ENCODE data around the gene SPPL3.

SPPL3 gene

DNA sequence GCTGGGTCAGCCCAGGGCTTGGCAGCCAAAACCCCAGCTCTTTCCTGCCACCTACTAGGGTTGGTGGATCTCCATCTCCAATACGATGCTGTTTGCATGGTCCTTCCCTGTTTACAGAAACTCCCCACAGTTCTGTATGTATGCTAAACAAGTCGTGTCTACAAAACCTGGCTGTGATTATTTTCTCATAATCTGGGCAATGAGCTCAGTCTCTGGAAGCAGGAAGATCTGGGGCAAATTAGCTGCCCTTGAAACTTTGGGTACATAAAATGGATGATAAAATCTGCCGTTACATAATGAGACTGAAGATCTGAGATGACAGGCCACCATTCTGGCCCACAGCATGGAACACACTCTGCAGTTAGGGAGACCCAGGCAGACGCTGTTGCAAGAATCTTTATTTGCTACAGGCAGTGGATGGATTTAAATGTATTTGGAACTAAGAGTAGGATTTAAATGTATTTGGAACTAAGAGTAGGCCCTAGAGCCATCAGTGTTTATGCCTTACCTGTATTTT lies 146.9 kb downstream of the SPPL3 start:
- Histone ChIP-seq H3K27me3 (ENCODE audit: insufficient read depth, low read length) (no peaks in the 10 kb centered on the region), H3K36me3 (ENCODE audit: insufficient read depth, low read length) (peaks cover 7% of the 10 kb centered on the region; the same call in 1 of the 2 replicates), H3K9me3 (ENCODE audit: insufficient read depth, low read depth, low read length) (no peaks in the 10 kb centered on the region), H3K9ac (ENCODE audit: low read depth, low read length) (no peak overlapping the region), H3K4me3 (ENCODE audit: low read length) (no peak overlapping the region), H3K27ac (ENCODE audit: low read depth, low read length) (no peak overlapping the region), H3K4me1 (ENCODE audit: insufficient read depth, low read length) (peaks cover 14% of the 10 kb centered on the region)
- 89% methylated on average over 4 of the region's 4 CpGs for WGBS

GRCh38 chr12:120755269-120755668 lies 148.9 kb downstream of the SPPL3 start:
- H3K4me3 ChIP-seq (ENCODE audit: low read length), result no peak overlapping the region

DNA sequence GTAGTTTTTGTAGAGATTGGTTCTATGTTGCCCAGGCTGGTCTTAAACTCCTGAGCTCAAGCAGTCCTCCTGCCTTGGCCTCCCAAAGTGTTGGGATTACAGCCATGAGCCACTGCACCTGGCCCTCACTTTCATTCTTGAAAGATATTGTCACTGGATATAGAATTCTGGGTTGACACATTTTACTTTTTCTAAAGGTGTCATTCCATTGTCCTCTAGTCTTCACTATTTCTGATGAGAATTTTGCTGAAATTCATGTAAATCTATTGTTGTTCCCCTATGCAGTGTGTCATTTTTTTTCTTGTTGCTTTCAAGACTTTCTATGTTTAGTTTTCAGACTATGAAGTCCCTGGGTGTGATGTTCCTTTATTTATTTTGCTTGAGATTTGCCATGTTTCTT lies 149.4 kb downstream of the SPPL3 start:
- Histone ChIP-seq H3K9me3 (ENCODE audit: insufficient read depth, low read depth, low read length) (no peaks in the 10 kb centered on the region), H3K4me3 (ENCODE audit: low read length) (no peak overlapping the region), H3K4me1 (ENCODE audit: insufficient read depth, low read length) (peaks cover 12% of the 10 kb centered on the region), H3K36me3 (ENCODE audit: insufficient read depth, low read length) (no peaks in the 10 kb centered on the region), H3K27me3 (ENCODE audit: insufficient read depth, low read length) (no peaks in the 10 kb centered on the region), H3K27ac (ENCODE audit: low read depth, low read length) (no peak overlapping the region), H3K9ac (ENCODE audit: low read depth, low read length) (no peak overlapping the region)

More at GRCh38 chr12:120755269-120755668, 148.9 kb downstream of the SPPL3 start:
- Histone ChIP-seq H3K27me3 (ENCODE audit: insufficient read depth, low read length) (no peaks in the 10 kb centered on the region), H3K9me3 (ENCODE audit: insufficient read depth, low read depth, low read length) (no peaks in the 10 kb centered on the region), H3K4me1 (ENCODE audit: insufficient read depth, low read length) (peaks cover 14% of the 10 kb centered on the region), H3K27ac (ENCODE audit: low read depth, low read length) (no peak overlapping the region), H3K36me3 (ENCODE audit: insufficient read depth, low read length) (no peaks in the 10 kb centered on the region), H3K9ac (ENCODE audit: low read depth, low read length) (no peak overlapping the region)

DNA sequence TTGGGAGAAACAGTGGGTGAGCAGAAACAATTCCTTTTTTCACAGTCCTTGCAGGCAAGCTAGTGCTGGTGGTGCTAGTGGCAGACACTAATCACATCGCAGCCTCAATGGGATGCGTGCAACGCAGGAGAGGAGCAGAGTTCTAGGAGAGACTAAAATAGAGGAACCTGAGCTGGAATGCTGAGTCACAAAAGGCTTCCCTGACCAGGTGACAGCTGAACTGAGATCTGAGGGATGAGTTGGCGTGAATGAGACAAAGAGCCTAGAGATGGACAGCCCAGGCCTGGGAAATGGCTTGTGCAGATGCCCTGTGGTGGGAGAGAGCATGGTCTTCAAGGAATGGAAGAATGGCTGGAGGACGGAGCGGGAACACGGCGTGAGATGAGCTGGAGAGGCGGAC lies 152.8 kb downstream of the SPPL3 start:
- H3K27ac ChIP-seq (ENCODE audit: low read depth, low read length), result no peak overlapping the region
- WGBS, result 95% methylated on average over 9 of the region's 9 CpGs
- H3K36me3 ChIP-seq (ENCODE audit: insufficient read depth, low read length), result no peaks in the 10 kb centered on the region
- H3K27me3 ChIP-seq (ENCODE audit: insufficient read depth, low read length), result no peaks in the 10 kb centered on the region
- H3K4me3 ChIP-seq (ENCODE audit: low read length), result no peak overlapping the region
- no peaks in the 10 kb centered on the region for H3K9me3 ChIP-seq (ENCODE audit: insufficient read depth, low read depth, low read length)
- H3K9ac ChIP-seq (ENCODE audit: low read depth, low read length), result no peak overlapping the region
- H3K4me1 ChIP-seq (ENCODE audit: insufficient read depth, low read length), result no peaks in the 10 kb centered on the region

DNA sequence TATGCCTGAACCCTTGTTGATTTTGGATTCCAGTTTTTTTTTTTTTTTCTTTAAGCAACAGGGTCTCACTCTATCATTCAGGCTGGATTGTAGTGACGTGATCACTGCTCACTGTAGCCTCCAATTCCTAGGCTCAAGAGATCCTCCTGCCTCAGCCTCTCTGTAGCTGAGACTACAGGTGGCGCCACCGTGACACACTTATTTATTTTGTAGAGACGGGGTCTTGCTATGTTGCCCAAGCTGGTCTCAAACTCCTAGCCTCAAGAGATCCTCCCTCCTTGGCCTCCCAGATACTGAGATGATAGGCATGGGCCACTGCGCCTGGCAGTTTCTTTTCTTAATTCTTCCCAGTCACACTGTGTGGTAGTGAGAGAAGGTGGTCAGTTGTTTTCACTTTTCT lies 153.4 kb downstream of the SPPL3 start:
- WGBS, result 95% methylated on average over 4 of the region's 5 CpGs

DNA sequence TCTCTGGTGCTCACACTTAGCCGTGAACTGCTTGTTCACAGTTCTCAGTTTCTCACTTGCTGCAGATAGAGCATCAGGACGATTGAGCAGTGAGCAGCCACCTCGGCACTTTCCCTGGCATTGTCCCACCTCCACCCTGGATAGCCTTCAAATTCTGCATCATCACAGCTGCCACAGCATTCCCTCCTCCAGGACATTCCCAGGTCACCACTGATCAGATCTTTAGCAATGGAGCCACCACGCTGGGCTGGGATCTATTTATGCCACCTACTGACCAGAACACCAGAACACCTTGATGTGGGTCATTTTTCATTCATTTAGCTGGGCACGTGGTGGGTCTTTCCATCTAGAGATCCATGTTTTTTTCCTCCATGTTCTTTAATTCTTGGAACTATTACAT lies 154.9 kb downstream of the SPPL3 start:
- no peak overlapping the region for H3K9ac ChIP-seq (ENCODE audit: low read depth, low read length)
- no peaks in the 10 kb centered on the region for H3K9me3 ChIP-seq (ENCODE audit: insufficient read depth, low read depth, low read length)
- H3K36me3 ChIP-seq (ENCODE audit: insufficient read depth, low read length), result no peaks in the 10 kb centered on the region
- no peak overlapping the region for H3K27ac ChIP-seq (ENCODE audit: low read depth, low read length)
- 88% methylated on average over 5 of the region's 5 CpGs for WGBS
- H3K4me1 ChIP-seq (ENCODE audit: insufficient read depth, low read length), result no peaks in the 10 kb centered on the region
- H3K27me3 ChIP-seq (ENCODE audit: insufficient read depth, low read length), result no peaks in the 10 kb centered on the region
- no peak overlapping the region for H3K4me3 ChIP-seq (ENCODE audit: low read length)

More for the DNA sequence above, 153.4 kb downstream of the SPPL3 start:
- Histone ChIP-seq H3K27ac (ENCODE audit: low read depth, low read length) (no peak overlapping the region), H3K4me1 (ENCODE audit: insufficient read depth, low read length) (no peaks in the 10 kb centered on the region), H3K27me3 (ENCODE audit: insufficient read depth, low read length) (no peaks in the 10 kb centered on the region), H3K9ac (ENCODE audit: low read depth, low read length) (no peak overlapping the region), H3K4me3 (ENCODE audit: low read length) (no peak overlapping the region), H3K9me3 (ENCODE audit: insufficient read depth, low read depth, low read length) (no peaks in the 10 kb centered on the region), H3K36me3 (ENCODE audit: insufficient read depth, low read length) (no peaks in the 10 kb centered on the region)

GRCh38 chr12:120748242-120748641 lies 155.9 kb downstream of the SPPL3 start:
- no peaks in the 10 kb centered on the region for H3K36me3 ChIP-seq (ENCODE audit: insufficient read depth, low read length)
- no peaks in the 10 kb centered on the region for H3K27me3 ChIP-seq (ENCODE audit: insufficient read depth, low read length)
- 96% methylated on average over 7 of the region's 7 CpGs for WGBS
- H3K27ac ChIP-seq (ENCODE audit: low read depth, low read length), result no peak overlapping the region
- no peaks in the 10 kb centered on the region for H3K4me1 ChIP-seq (ENCODE audit: insufficient read depth, low read length)
- no peak overlapping the region for H3K9ac ChIP-seq (ENCODE audit: low read depth, low read length)
- no peak overlapping the region for H3K4me3 ChIP-seq (ENCODE audit: low read length)
- H3K9me3 ChIP-seq (ENCODE audit: insufficient read depth, low read depth, low read length), result no peaks in the 10 kb centered on the region

GRCh38 chr12:120744922-120745493 lies 159.2 kb downstream of the SPPL3 start:
- H3K27me3 ChIP-seq (ENCODE audit: insufficient read depth, low read length), result no peaks in the 10 kb centered on the region
- H3K36me3 ChIP-seq (ENCODE audit: insufficient read depth, low read length), result no peaks in the 10 kb centered on the region
- no peak overlapping the region for H3K27ac ChIP-seq (ENCODE audit: low read depth, low read length)
- WGBS, result 91% methylated on average over 15 of the region's 15 CpGs
- H3K9ac ChIP-seq (ENCODE audit: low read depth, low read length), result no peak overlapping the region
- no peaks in the 10 kb centered on the region for H3K9me3 ChIP-seq (ENCODE audit: insufficient read depth, low read depth, low read length)
- no peak overlapping the region for H3K4me3 ChIP-seq (ENCODE audit: low read length)
- H3K4me1 ChIP-seq (ENCODE audit: insufficient read depth, low read length), result no peaks in the 10 kb centered on the region

DNA sequence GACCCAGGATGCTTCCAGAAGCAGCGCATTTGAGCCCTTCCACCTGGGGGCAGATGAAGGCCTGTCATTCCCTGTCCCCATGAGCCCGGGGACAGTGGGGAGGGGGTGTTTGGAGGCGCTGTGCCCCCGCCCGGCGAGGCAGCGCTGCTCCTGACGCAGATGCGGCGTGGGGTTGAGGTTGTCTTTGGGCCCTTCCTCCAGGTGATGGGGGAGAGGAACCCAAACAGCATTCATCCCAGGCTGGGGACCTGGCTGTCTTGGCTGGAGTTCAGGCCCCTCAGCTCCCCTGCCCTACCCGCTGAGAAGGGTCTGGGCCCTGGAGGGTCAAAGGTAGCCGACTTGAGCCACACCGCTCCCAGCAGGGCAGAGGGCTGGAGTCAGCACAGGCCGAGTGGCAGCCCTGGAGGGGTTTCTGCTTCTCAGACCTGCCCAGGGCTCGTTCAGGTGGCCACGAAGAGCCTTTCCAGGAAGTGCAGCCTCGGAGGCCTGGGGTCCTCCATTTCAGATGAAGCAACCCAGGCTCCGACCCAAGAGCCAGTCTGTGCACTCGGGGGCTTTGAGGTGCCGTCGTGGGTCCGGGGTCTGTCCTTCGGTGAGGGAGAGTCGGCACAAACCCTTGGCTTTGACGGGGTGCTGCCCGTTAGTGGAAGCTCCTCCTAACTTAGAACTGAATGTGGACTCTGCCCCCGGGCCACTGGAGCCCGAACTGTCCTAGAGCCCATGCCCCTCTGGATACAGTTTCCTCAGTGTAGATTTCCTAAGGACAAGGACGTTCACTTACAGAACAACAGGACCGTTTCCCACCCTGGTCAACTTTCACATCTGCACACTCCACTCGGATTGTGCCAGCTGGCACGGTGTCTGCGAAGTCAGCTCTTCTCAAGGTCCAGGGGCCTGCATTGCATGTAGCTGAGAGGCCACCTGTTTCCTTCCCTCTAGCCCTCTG lies 162.4 kb downstream of the SPPL3 start:
- Histone ChIP-seq H3K4me3 (ENCODE audit: low read length) (no peak overlapping the region), H3K27ac (ENCODE audit: low read depth, low read length) (no peak overlapping the region), H3K4me1 (ENCODE audit: insufficient read depth, low read length) (no peaks in the 10 kb centered on the region), H3K27me3 (ENCODE audit: insufficient read depth, low read length) (no peaks in the 10 kb centered on the region), H3K9me3 (ENCODE audit: insufficient read depth, low read depth, low read length) (no peaks in the 10 kb centered on the region), H3K36me3 (ENCODE audit: insufficient read depth, low read length) (no peaks in the 10 kb centered on the region), H3K9ac (ENCODE audit: low read depth, low read length) (no peak overlapping the region)
- WGBS, result 93% methylated on average over 33 of the region's 33 CpGs

DNA sequence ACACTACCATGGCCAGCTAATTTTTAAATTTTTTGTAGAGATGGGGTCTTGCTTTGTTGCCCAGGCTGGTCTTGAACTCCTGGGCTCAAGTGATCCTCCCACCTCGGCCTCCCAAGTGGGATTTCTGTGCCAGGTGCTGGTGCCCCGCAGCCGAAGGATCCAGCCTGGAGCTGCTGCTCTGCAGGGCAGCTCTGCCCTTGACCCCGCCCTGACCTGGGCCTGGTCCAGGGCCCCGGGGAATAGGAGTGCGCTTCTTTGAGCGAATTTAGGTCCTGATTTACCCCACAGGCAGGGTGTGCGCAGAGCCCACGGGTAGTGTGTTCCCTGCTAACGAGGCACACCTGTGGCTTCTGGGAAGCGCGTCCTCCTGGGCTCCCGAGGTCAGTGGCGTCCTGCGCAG lies 163.3 kb downstream of the SPPL3 start:
- no peak overlapping the region for H3K9ac ChIP-seq (ENCODE audit: low read depth, low read length)
- no peaks in the 10 kb centered on the region for H3K36me3 ChIP-seq (ENCODE audit: insufficient read depth, low read length)
- 95% methylated on average over 15 of the region's 15 CpGs for WGBS
- H3K27me3 ChIP-seq (ENCODE audit: insufficient read depth, low read length), result no peaks in the 10 kb centered on the region
- H3K4me1 ChIP-seq (ENCODE audit: insufficient read depth, low read length), result no peaks in the 10 kb centered on the region
- no peaks in the 10 kb centered on the region for H3K9me3 ChIP-seq (ENCODE audit: insufficient read depth, low read depth, low read length)
- H3K4me3 ChIP-seq (ENCODE audit: low read length), result no peak overlapping the region
- no peak overlapping the region for H3K27ac ChIP-seq (ENCODE audit: low read depth, low read length)

DNA sequence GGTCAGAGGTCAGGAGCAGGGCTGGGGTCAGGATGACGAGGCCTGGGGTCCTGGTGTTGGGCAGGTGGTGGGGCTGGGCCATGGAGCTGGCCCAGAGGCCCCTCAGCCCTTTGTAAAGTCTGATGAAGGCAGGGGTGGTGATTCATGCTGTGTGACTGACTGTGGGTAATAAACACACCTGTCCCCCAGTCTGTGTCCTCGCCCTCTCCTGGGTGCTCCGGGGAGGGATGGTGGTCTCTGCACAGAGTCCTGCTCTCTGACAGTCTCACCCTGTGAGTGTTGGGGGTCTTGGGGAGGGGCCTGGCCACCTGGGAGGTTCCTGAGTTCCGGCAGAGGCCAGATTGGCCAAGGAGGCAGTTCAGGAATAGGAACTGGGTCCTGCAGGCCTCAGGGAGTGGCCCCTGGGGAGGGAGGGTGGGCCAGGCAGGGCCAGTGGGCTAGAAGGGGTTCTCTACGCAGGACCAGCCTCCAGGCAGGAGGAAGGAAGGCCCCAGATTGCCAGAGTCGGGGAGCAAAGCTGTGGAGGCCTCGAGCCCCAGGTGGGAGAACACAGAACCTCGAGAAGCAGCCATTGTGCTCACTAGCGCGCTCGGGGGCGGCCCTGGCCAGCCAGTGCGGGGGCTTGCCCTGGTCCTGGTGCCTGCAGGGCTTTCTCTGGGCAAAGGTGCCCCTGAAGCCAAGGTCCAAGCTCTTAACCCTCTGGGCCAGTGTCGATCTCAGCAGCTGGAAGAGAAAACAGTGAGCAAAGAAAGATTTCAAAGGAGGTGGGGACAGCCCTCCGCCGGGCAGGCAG lies 164.1 kb downstream of the SPPL3 start:
- Histone ChIP-seq H3K4me1 (ENCODE audit: insufficient read depth, low read length) (no peaks in the 10 kb centered on the region), H3K9me3 (ENCODE audit: insufficient read depth, low read depth, low read length) (no peaks in the 10 kb centered on the region), H3K27ac (ENCODE audit: low read depth, low read length) (no peak overlapping the region), H3K9ac (ENCODE audit: low read depth, low read length) (no peak overlapping the region), H3K36me3 (ENCODE audit: insufficient read depth, low read length) (no peaks in the 10 kb centered on the region), H3K27me3 (ENCODE audit: insufficient read depth, low read length) (no peaks in the 10 kb centered on the region), H3K4me3 (ENCODE audit: low read length) (no peak overlapping the region)
- 90% methylated on average over 16 of the region's 16 CpGs for WGBS

Measured in HUES64 (cell line).